ENCODE data around the gene FGD2.

DNA sequence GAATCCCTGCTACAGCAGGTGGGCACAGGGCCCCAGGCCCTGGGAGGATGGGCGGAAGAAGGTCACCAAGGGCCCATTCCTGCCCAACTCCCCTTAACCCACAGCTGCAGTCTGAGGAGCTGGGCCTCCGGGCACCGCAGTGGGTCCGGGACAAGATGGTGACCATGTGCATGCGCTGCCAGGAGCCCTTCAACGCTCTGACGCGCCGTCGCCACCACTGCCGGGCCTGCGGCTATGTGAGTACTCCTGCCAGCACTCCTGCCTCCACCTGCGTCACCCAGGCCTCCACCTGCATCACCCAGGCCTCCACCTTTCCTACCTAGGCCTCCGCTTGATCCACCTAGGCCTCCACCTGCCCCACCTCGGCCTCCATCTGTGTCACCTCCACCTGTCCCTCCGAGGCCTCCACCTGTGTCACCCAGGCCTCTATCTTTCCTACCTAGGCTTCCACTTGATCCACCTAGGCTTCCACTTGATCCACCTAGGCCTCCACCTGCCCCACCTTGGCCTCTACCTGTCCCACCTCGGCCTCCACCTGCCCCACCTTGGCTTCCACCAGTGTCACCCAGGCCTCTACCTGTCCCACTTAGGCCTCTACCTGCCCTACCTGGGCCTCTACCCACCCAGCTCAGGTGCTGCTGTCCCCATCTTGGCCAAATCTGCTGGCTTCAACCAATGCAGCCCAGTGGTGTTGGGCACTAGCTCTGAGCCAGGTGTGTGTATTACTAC is 16.8 kb downstream of the FGD2 start:
- no peak for TF ChIP-seq GABPA (IDR thresholded peaks at IDR 0.05; ENCODE audit: low read depth)
- no peak for TF ChIP-seq POLR2AphosphoS5 (IDR thresholded peaks at IDR 0.05; ENCODE audit: low read depth)
- TF ChIP-seq, protein P1, sequence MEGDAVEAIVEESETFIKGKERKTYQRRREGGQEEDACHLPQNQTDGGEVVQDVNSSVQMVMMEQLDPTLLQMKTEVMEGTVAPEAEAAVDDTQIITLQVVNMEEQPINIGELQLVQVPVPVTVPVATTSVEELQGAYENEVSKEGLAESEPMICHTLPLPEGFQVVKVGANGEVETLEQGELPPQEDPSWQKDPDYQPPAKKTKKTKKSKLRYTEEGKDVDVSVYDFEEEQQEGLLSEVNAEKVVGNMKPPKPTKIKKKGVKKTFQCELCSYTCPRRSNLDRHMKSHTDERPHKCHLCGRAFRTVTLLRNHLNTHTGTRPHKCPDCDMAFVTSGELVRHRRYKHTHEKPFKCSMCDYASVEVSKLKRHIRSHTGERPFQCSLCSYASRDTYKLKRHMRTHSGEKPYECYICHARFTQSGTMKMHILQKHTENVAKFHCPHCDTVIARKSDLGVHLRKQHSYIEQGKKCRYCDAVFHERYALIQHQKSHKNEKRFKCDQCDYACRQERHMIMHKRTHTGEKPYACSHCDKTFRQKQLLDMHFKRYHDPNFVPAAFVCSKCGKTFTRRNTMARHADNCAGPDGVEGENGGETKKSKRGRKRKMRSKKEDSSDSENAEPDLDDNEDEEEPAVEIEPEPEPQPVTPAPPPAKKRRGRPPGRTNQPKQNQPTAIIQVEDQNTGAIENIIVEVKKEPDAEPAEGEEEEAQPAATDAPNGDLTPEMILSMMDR (IDR thresholded peaks at IDR 0.05; ENCODE audit: insufficient read depth, low read length): no peak
- TF ChIP-seq SPI1 (IDR thresholded peaks at IDR 0.05; ENCODE audit: borderline replicate concordance, low read depth): no peak
- TF ChIP-seq, protein P2, sequence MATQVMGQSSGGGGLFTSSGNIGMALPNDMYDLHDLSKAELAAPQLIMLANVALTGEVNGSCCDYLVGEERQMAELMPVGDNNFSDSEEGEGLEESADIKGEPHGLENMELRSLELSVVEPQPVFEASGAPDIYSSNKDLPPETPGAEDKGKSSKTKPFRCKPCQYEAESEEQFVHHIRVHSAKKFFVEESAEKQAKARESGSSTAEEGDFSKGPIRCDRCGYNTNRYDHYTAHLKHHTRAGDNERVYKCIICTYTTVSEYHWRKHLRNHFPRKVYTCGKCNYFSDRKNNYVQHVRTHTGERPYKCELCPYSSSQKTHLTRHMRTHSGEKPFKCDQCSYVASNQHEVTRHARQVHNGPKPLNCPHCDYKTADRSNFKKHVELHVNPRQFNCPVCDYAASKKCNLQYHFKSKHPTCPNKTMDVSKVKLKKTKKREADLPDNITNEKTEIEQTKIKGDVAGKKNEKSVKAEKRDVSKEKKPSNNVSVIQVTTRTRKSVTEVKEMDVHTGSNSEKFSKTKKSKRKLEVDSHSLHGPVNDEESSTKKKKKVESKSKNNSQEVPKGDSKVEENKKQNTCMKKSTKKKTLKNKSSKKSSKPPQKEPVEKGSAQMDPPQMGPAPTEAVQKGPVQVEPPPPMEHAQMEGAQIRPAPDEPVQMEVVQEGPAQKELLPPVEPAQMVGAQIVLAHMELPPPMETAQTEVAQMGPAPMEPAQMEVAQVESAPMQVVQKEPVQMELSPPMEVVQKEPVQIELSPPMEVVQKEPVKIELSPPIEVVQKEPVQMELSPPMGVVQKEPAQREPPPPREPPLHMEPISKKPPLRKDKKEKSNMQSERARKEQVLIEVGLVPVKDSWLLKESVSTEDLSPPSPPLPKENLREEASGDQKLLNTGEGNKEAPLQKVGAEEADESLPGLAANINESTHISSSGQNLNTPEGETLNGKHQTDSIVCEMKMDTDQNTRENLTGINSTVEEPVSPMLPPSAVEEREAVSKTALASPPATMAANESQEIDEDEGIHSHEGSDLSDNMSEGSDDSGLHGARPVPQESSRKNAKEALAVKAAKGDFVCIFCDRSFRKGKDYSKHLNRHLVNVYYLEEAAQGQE (IDR thresholded peaks at IDR 0.05; ENCODE audit: insufficient replicate concordance, low read depth): no peak
